ENCODE results near the gene ANKRD34C. TPM values are rescaled to one million over a fixed set of nuclear protein-coding genes. Genes with fewer than 3 reads are reported as not detected.

ANKRD34C gene
- polyA plus RNA-seq, 1 donor (not counting 4 experiments of a cell fraction or from before 2014, with no cell fraction given), result not detected

GRCh38 chr15:79240036-79240435 lies 42.5 kb upstream of the ANKRD34C start:
- Histone ChIP-seq H3K79me2 (ENCODE audit: control insufficient read depth, insufficient read depth, low read length) (no peaks in the 10 kb centered on the region), H4K20me1 (ENCODE audit: control insufficient read depth, extremely low read depth, insufficient read depth, low read length) (no peaks in the 10 kb centered on the region), H2AFZ (ENCODE audit: control insufficient read depth, low read length) (no peak overlapping the region), H3K4me1 (ENCODE audit: control insufficient read depth, extremely low read depth, insufficient read depth, low read length) (no peaks in the 10 kb centered on the region), H3K4me2 (ENCODE audit: control insufficient read depth, extremely low read depth, insufficient read depth, low read depth, low read length) (no peak overlapping the region), H3K9me1 (ENCODE audit: control insufficient read depth, extremely low read depth, insufficient read depth, low read length) (no peaks in the 10 kb centered on the region), H3K9ac (ENCODE audit: control insufficient read depth, extremely low read depth, insufficient read depth, low read length) (no peak overlapping the region), H3K36me3 (ENCODE audit: control insufficient read depth in 2 of 2, extremely low read depth in 1 of 2, insufficient read depth in 2 of 2, low read length in 2 of 2) (no peaks in the 10 kb centered on the region), H3K27me3 (ENCODE audit: control insufficient read depth, extremely low read depth, insufficient read depth, low read length) (no peaks in the 10 kb centered on the region), H3K4me3 (ENCODE audit: control insufficient read depth in 2 of 3, extremely low read depth in 1 of 3, insufficient read depth in 2 of 3, low read depth in 1 of 3, low read length in 3 of 3) (no peak overlapping the region), H3K27ac (ENCODE audit: control insufficient read depth, insufficient read depth, low read length) (no peak overlapping the region), H3K9me3 (ENCODE audit: control insufficient read depth, low read depth, low read length) (no peaks in the 10 kb centered on the region)
- dilution Hi-C loops (cut with MboI; ENCODE audit: extremely low pct_ligation_motif_present, low sequenced_read_pairs), result no loop called here
- no peak for DNase-seq (ENCODE audit: low read depth, low spot score)
- no peak for FAIRE-seq
- TF ChIP-seq EZH2 (IDR thresholded peaks at IDR 0.05; ENCODE audit: low read length) (no peak), CTCF (optimal IDR thresholded peaks at IDR 0.05 in 1 of 3, IDR thresholded peaks at IDR 0.05 in 1 of 3, conservative IDR thresholded peaks at IDR 0.05 in 1 of 3; ENCODE audit: extremely low read depth in 1 of 3, insufficient read depth in 2 of 3, low read length in 3 of 3) (no peak)

- H3K27me3 ChIP-seq (ENCODE audit: control insufficient read depth, extremely low read depth, insufficient read depth, low read length), result no peaks in the 10 kb centered on the region
- dilution Hi-C loops (cut with MboI; ENCODE audit: extremely low pct_ligation_motif_present, low sequenced_read_pairs), result no loop called here
These were observed 38.8 kb upstream of the ANKRD34C start for GRCh38 chr15:79243723-79244122.

More at GRCh38 chr15:79243723-79244122, 38.8 kb upstream of the ANKRD34C start:
- DNase-seq (ENCODE audit: low read depth, low spot score) (no peak), FAIRE-seq (no peak)
- no peak overlapping the region for H3K4me2 ChIP-seq (ENCODE audit: control insufficient read depth, extremely low read depth, insufficient read depth, low read depth, low read length)
- no peaks in the 10 kb centered on the region for H3K4me1 ChIP-seq (ENCODE audit: control insufficient read depth, extremely low read depth, insufficient read depth, low read length)
- no peak for TF ChIP-seq EZH2 (IDR thresholded peaks at IDR 0.05; ENCODE audit: low read length)
- no peak for TF ChIP-seq CTCF (optimal IDR thresholded peaks at IDR 0.05 in 1 of 3, IDR thresholded peaks at IDR 0.05 in 1 of 3, conservative IDR thresholded peaks at IDR 0.05 in 1 of 3; ENCODE audit: extremely low read depth in 1 of 3, insufficient read depth in 2 of 3, low read length in 3 of 3)
- H3K9ac ChIP-seq (ENCODE audit: control insufficient read depth, extremely low read depth, insufficient read depth, low read length), result no peak overlapping the region
- no peaks in the 10 kb centered on the region for H3K9me1 ChIP-seq (ENCODE audit: control insufficient read depth, extremely low read depth, insufficient read depth, low read length)
- H2AFZ ChIP-seq (ENCODE audit: control insufficient read depth, low read length), result no peak overlapping the region
- no peaks in the 10 kb centered on the region for H4K20me1 ChIP-seq (ENCODE audit: control insufficient read depth, extremely low read depth, insufficient read depth, low read length)
- H3K9me3 ChIP-seq (ENCODE audit: control insufficient read depth, low read depth, low read length), result no peaks in the 10 kb centered on the region
- no peaks in the 10 kb centered on the region for H3K79me2 ChIP-seq (ENCODE audit: control insufficient read depth, insufficient read depth, low read length)
- no peaks in the 10 kb centered on the region for H3K36me3 ChIP-seq (ENCODE audit: control insufficient read depth in 2 of 2, extremely low read depth in 1 of 2, insufficient read depth in 2 of 2, low read length in 2 of 2)
- no peak overlapping the region for H3K4me3 ChIP-seq (ENCODE audit: control insufficient read depth in 2 of 3, extremely low read depth in 1 of 3, insufficient read depth in 2 of 3, low read depth in 1 of 3, low read length in 3 of 3)
- no peak overlapping the region for H3K27ac ChIP-seq (ENCODE audit: control insufficient read depth, insufficient read depth, low read length)
